ENCODE data around the gene IGSF8. TPM values are rescaled to one million over a fixed set of nuclear protein-coding genes. Genes with fewer than 3 reads are reported as not detected.
A peak's percentile ranks its signal among the peaks of the same experiment; 100 is the strongest.

IGSF8 gene
- total and polyA plus RNA-seq, 3 experiments from 2014 or later = 39.5 to 59.2 (median 42.7) TPM

DNA sequence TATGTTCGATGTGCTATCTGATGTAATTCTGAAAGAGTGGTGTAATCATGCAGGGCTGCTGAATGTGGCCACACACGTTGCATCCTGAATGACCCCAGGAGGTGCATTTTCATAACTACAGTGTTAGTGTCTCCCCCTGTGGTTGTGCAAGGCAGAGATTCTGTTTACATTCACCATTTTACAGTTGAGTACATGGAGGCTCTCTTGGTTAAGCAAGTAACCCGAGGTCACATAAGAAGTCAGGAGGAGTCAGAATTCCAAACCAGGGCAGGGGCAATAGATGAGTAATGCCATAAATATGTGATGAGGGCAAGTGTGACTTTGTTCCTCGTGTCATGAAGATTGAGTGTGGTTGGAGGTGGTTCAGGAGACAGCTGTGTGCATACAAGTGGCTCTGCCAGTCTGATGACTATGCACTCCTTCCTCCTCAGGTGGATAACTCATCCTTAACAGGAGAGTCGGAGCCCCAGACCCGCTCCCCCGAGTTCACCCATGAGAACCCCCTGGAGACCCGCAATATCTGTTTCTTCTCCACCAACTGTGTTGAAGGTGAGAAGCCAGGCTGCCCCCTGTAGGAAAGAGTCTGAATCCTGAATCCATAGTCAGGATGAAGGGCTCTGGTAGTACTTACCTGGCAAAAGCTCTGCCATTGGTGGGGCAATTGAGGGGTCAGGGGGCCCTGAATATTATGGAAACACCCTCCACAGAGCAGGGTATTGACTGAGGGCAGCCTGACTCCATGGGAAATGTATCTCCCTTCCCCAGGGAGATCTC is 26.5 kb upstream of the IGSF8 start:
- Mint-ChIP-seq H3K27me3 (peaks cover 2 to 13% of the 10 kb centered on the region in 2 donors), H3K36me3 (no peaks in the 10 kb centered on the region), H3K9me3 (no peaks in the 10 kb centered on the region), H3K4me1 (no peaks in the 10 kb centered on the region), H3K4me3 (no peak overlapping the region), H3K27ac (no peak overlapping the region)
- no peaks in the 10 kb centered on the region for H3K27me3 ChIP-seq (ENCODE audit: insufficient read depth, low read length, poor library complexity, severe bottlenecking)
- DNase-seq = no peak
- no peaks in the 10 kb centered on the region for H3K4me1 ChIP-seq (ENCODE audit: insufficient read depth, low read length)
- no peak overlapping the region for H3K27ac ChIP-seq (ENCODE audit: low read depth, low read length)
- H3K4me3 ChIP-seq (ENCODE audit: low read length) = no peak overlapping the region
- no peaks in the 10 kb centered on the region for H3K9me3 ChIP-seq (ENCODE audit: low read length)
- ChIA-PET POLR2A (no interaction called here), CTCF (interaction anchor here (1.3 kb wide), 1 partner anchor 39 kb away, joined by 3 read pairs; no protein-coding TSS in a partner anchor)
- no peaks in the 10 kb centered on the region for H3K36me3 ChIP-seq (ENCODE audit: insufficient read depth, low read length)

- CTCF ChIA-PET = interaction anchor here (1.3 kb wide), 1 partner anchor 38 kb away, joined by 3 read pairs; no protein-coding TSS in a partner anchor
- Mint-ChIP-seq H3K9me3 (no peaks in the 10 kb centered on the region), H3K27me3 (peaks cover 2 to 7% of the 10 kb centered on the region in 2 donors), H3K4me1 (no peaks in the 10 kb centered on the region), H3K36me3 (no peaks in the 10 kb centered on the region), H3K27ac (no peak overlapping the region), H3K4me3 (no peak overlapping the region)
- POLR2A ChIA-PET = no interaction called here
- DNase-seq = no peak
- Histone ChIP-seq H3K4me1 (ENCODE audit: insufficient read depth, low read length) (no peaks in the 10 kb centered on the region), H3K4me3 (ENCODE audit: low read length) (no peak overlapping the region), H3K9me3 (ENCODE audit: low read length) (no peaks in the 10 kb centered on the region), H3K27ac (ENCODE audit: low read depth, low read length) (no peak overlapping the region), H3K27me3 (ENCODE audit: insufficient read depth, low read length, poor library complexity, severe bottlenecking) (no peaks in the 10 kb centered on the region), H3K36me3 (ENCODE audit: insufficient read depth, low read length) (no peaks in the 10 kb centered on the region)
Measured at GRCh38 chr1:160123726-160124125, 25.3 kb upstream of the IGSF8 start.

GRCh38 chr1:160122978-160123495 is 24.6 kb upstream of the IGSF8 start:
- ChIA-PET CTCF (interaction anchor here (1.2 kb wide), 1 partner anchor 70 kb away, joined by 3 read pairs; no protein-coding TSS in a partner anchor), POLR2A (no interaction called here)
- H3K9me3 Mint-ChIP-seq = no peaks in the 10 kb centered on the region
- H3K4me3 Mint-ChIP-seq = no peak overlapping the region
- Histone ChIP-seq H3K27me3 (ENCODE audit: insufficient read depth, low read length, poor library complexity, severe bottlenecking) (no peaks in the 10 kb centered on the region), H3K36me3 (ENCODE audit: insufficient read depth, low read length) (no peaks in the 10 kb centered on the region), H3K4me1 (ENCODE audit: insufficient read depth, low read length) (no peaks in the 10 kb centered on the region), H3K27ac (ENCODE audit: low read depth, low read length) (no peak overlapping the region), H3K4me3 (ENCODE audit: low read length) (no peak overlapping the region), H3K9me3 (ENCODE audit: low read length) (no peaks in the 10 kb centered on the region)
- no peaks in the 10 kb centered on the region for H3K36me3 Mint-ChIP-seq
- no peak overlapping the region for H3K27ac Mint-ChIP-seq
- H3K4me1 Mint-ChIP-seq = no peaks in the 10 kb centered on the region
- DNase-seq = no peak
- peaks cover 2 to 4% of the 10 kb centered on the region in 2 donors for H3K27me3 Mint-ChIP-seq

- no peaks in the 10 kb centered on the region for H3K36me3 Mint-ChIP-seq
- ChIA-PET POLR2A (no interaction called here), CTCF (no interaction called here)
- no peaks in the 10 kb centered on the region for H3K27me3 ChIP-seq (ENCODE audit: insufficient read depth, low read length, poor library complexity, severe bottlenecking)
- H3K4me3 ChIP-seq (ENCODE audit: low read length) = no peak overlapping the region
- H3K4me3 Mint-ChIP-seq = peak overlapping the region in 1 of 7 donors; percentile 48
- no peaks in the 10 kb centered on the region for H3K4me1 ChIP-seq (ENCODE audit: insufficient read depth, low read length)
- H3K27ac Mint-ChIP-seq = peak overlapping the region in 1 of 8 donors; percentile 9
- H3K4me1 Mint-ChIP-seq = no peaks in the 10 kb centered on the region
- H3K9me3 Mint-ChIP-seq = no peaks in the 10 kb centered on the region
- H3K27me3 Mint-ChIP-seq = peaks cover 10 to 17% of the 10 kb centered on the region in 2 donors
- H3K27ac ChIP-seq (ENCODE audit: low read depth, low read length) = no peak overlapping the region
- no peaks in the 10 kb centered on the region for H3K36me3 ChIP-seq (ENCODE audit: insufficient read depth, low read length)
- H3K9me3 ChIP-seq (ENCODE audit: low read length) = no peaks in the 10 kb centered on the region
- DNase-seq = no peak
Measured at GRCh38 chr1:160121388-160121787, 23.0 kb upstream of the IGSF8 start.

GRCh38 chr1:160120797-160121196 is 22.4 kb upstream of the IGSF8 start:
- POLR2A ChIA-PET = no interaction called here
- Mint-ChIP-seq H3K36me3 (no peaks in the 10 kb centered on the region), H3K4me1 (no peaks in the 10 kb centered on the region), H3K27me3 (peaks cover 10 to 19% of the 10 kb centered on the region in 2 donors), H3K4me3 (no peak overlapping the region), H3K27ac (peak overlapping the region in 1 of 8 donors; percentile 4), H3K9me3 (no peaks in the 10 kb centered on the region)
- Histone ChIP-seq H3K27me3 (ENCODE audit: insufficient read depth, low read length, poor library complexity, severe bottlenecking) (peaks cover 2% of the 10 kb centered on the region), H3K36me3 (ENCODE audit: insufficient read depth, low read length) (no peaks in the 10 kb centered on the region), H3K4me1 (ENCODE audit: insufficient read depth, low read length) (no peaks in the 10 kb centered on the region), H3K27ac (ENCODE audit: low read depth, low read length) (no peak overlapping the region), H3K9me3 (ENCODE audit: low read length) (no peaks in the 10 kb centered on the region), H3K4me3 (ENCODE audit: low read length) (no peak overlapping the region)
- DNase-seq = no peak
- CTCF ChIA-PET = no interaction called here

DNA sequence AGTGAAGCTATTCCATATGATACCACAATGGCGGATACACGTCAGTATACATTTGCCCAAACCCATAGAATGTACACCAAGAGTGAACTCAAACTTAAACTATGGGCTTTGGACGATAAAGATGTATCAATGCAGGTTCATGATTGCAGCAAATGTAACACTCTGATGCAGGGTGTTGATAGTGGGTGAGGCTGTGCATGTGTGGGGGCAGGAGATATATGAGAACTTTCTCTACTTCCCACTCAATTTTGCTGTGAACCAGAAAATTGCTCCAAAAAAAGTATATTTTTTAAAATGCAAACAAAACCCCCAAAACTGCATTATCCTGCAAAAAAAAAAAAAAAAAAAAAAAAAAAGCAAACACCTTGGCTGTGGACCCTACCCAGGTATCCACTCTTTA is 20.5 kb upstream of the IGSF8 start:
- no peaks in the 10 kb centered on the region for H3K36me3 Mint-ChIP-seq
- no peak overlapping the region for H3K4me3 ChIP-seq (ENCODE audit: low read length)
- no peak for DNase-seq
- no peaks in the 10 kb centered on the region for H3K9me3 Mint-ChIP-seq
- no peaks in the 10 kb centered on the region for H3K4me1 ChIP-seq (ENCODE audit: insufficient read depth, low read length)
- H3K27ac Mint-ChIP-seq = no peak overlapping the region
- no peak overlapping the region for H3K27ac ChIP-seq (ENCODE audit: low read depth, low read length)
- H3K4me3 Mint-ChIP-seq = no peak overlapping the region
- H3K4me1 Mint-ChIP-seq = no peaks in the 10 kb centered on the region
- peaks cover 12 to 31% of the 10 kb centered on the region in 2 donors for H3K27me3 Mint-ChIP-seq
- H3K27me3 ChIP-seq (ENCODE audit: insufficient read depth, low read length, poor library complexity, severe bottlenecking) = peaks cover 12% of the 10 kb centered on the region
- POLR2A ChIA-PET = no interaction called here
- CTCF ChIA-PET = interaction anchor here (1.3 kb wide), 1 partner anchor 33 kb away, joined by 3 read pairs; no protein-coding TSS in a partner anchor
- H3K36me3 ChIP-seq (ENCODE audit: insufficient read depth, low read length) = no peaks in the 10 kb centered on the region
- no peaks in the 10 kb centered on the region for H3K9me3 ChIP-seq (ENCODE audit: low read length)

GRCh38 chr1:160117709-160118183 is 19.3 kb upstream of the IGSF8 start:
- POLR2A ChIA-PET = no interaction called here
- H3K9me3 Mint-ChIP-seq = no peaks in the 10 kb centered on the region
- no peaks in the 10 kb centered on the region for H3K36me3 ChIP-seq (ENCODE audit: insufficient read depth, low read length)
- no peaks in the 10 kb centered on the region for H3K9me3 ChIP-seq (ENCODE audit: low read length)
- no peak overlapping the region for H3K27ac ChIP-seq (ENCODE audit: low read depth, low read length)
- H3K4me1 Mint-ChIP-seq = no peaks in the 10 kb centered on the region
- no peak overlapping the region for H3K4me3 Mint-ChIP-seq
- no peak for DNase-seq
- H3K4me1 ChIP-seq (ENCODE audit: insufficient read depth, low read length) = no peaks in the 10 kb centered on the region
- H3K4me3 ChIP-seq (ENCODE audit: low read length) = no peak overlapping the region
- H3K36me3 Mint-ChIP-seq = no peaks in the 10 kb centered on the region
- peaks cover 12 to 36% of the 10 kb centered on the region in 2 donors for H3K27me3 Mint-ChIP-seq
- no peak overlapping the region for H3K27ac Mint-ChIP-seq
- CTCF ChIA-PET = interaction anchor here (0.8 to 1.8 kb wide), 3 partner anchors 32 to 174 kb away, joined by 3 to 4 read pairs (median 3); no protein-coding TSS in a partner anchor
- peaks cover 12% of the 10 kb centered on the region for H3K27me3 ChIP-seq (ENCODE audit: insufficient read depth, low read length, poor library complexity, severe bottlenecking)

- POLR2A ChIA-PET = no interaction called here
- H3K9me3 Mint-ChIP-seq = no peaks in the 10 kb centered on the region
Measured at GRCh38 chr1:160117300-160117699, 18.9 kb upstream of the IGSF8 start.

More at GRCh38 chr1:160117300-160117699, 18.9 kb upstream of the IGSF8 start:
- Histone ChIP-seq H3K9me3 (ENCODE audit: low read length) (no peaks in the 10 kb centered on the region), H3K4me1 (ENCODE audit: insufficient read depth, low read length) (no peaks in the 10 kb centered on the region), H3K27me3 (ENCODE audit: insufficient read depth, low read length, poor library complexity, severe bottlenecking) (peaks cover 12% of the 10 kb centered on the region), H3K4me3 (ENCODE audit: low read length) (no peak overlapping the region), H3K27ac (ENCODE audit: low read depth, low read length) (no peak overlapping the region), H3K36me3 (ENCODE audit: insufficient read depth, low read length) (no peaks in the 10 kb centered on the region)
- Mint-ChIP-seq H3K4me3 (no peak overlapping the region), H3K27me3 (peaks cover 12 to 40% of the 10 kb centered on the region in 2 donors), H3K4me1 (no peaks in the 10 kb centered on the region), H3K36me3 (no peaks in the 10 kb centered on the region), H3K27ac (no peak overlapping the region)
- CTCF ChIA-PET = interaction anchor here (0.8 to 1.8 kb wide), 2 partner anchors 32 to 175 kb away, joined by 3 to 4 read pairs; no protein-coding TSS in a partner anchor
- DNase-seq = no peak

Measured in CD8-positive, alpha-beta memory T cell (primary cell).